GM18507 (cell line): Measurements from ENCODE around the gene TTLL12.

Experiments
- DNase-seq: peaks from one replicate; pipeline ENCODE4 v3.0.0; 2011; ENCODE audit warnings: low read depth; ENCODE audit not compliant: insufficient read length; ENCODE audit errors: extremely low spot score
- FAIRE-seq: peaks from 2 replicates; lab custom pipeline; 2011; peaks lifted over from hg19 to GRCh38; lab: Jason Lieb, UNC

The TTLL12 gene

GRCh38 chr22:43202326-43202725 lies 15.4 kb upstream of the TTLL12 start:
- no peak for DNase-seq
- no peak for FAIRE-seq

- no peak for FAIRE-seq
- DNase-seq, result no peak
Observed at GRCh38 chr22:43201486-43202219, 14.7 kb upstream of the TTLL12 start.

- FAIRE-seq (no peak), DNase-seq (no peak)
Observed at GRCh38 chr22:43200555-43200954, 13.6 kb upstream of the TTLL12 start.

GRCh38 chr22:43200031-43200430 lies 13.1 kb upstream of the TTLL12 start:
- DNase-seq (no peak), FAIRE-seq (no peak)

- DNase-seq (no peak), FAIRE-seq (no peak)
Observed at GRCh38 chr22:43199541-43199940, 12.6 kb upstream of the TTLL12 start.

- no peak for DNase-seq
- no peak for FAIRE-seq
Observed at GRCh38 chr22:43198936-43199335, 12.0 kb upstream of the TTLL12 start.

GRCh38 chr22:43198126-43198525 lies 11.2 kb upstream of the TTLL12 start:
- DNase-seq (no peak), FAIRE-seq (no peak)

GRCh38 chr22:43197271-43197941 lies 10.5 kb upstream of the TTLL12 start:
- DNase-seq, result no peak
- FAIRE-seq, result no peak

GRCh38 chr22:43191831-43192230 lies 4.9 kb upstream of the TTLL12 start:
- DNase-seq (no peak), FAIRE-seq (no peak)

- DNase-seq, result no peak
- no peak for FAIRE-seq
Observed at GRCh38 chr22:43188829-43189545, 2.1 kb upstream of the TTLL12 start.

GRCh38 chr22:43187171-43188099 lies 501 bp upstream of the TTLL12 start:
- FAIRE-seq (peak; percentile 98), DNase-seq (peak; percentile 95)

- DNase-seq, result no peak
- FAIRE-seq, result no peak
Observed at GRCh38 chr22:43185860-43186261, 1.1 kb downstream of the TTLL12 start.

- DNase-seq (no peak), FAIRE-seq (no peak)
Observed at GRCh38 chr22:43183496-43184277, 3.2 kb downstream of the TTLL12 start.

GRCh38 chr22:43182726-43183125 lies 4.2 kb downstream of the TTLL12 start:
- FAIRE-seq, result no peak
- DNase-seq, result no peak

- FAIRE-seq (no peak), DNase-seq (no peak)
Observed at GRCh38 chr22:43182118-43182517, 4.8 kb downstream of the TTLL12 start.

GRCh38 chr22:43181321-43182076 lies 5.4 kb downstream of the TTLL12 start:
- FAIRE-seq (no peak), DNase-seq (no peak)

- DNase-seq (no peak), FAIRE-seq (no peak)
Observed at GRCh38 chr22:43180670-43181069, 6.3 kb downstream of the TTLL12 start.

- DNase-seq (no peak), FAIRE-seq (no peak)
Observed at GRCh38 chr22:43179911-43180195, 7.1 kb downstream of the TTLL12 start.
